ENCODE data around the gene MCU.
"Not testable (repeated sequence)": the region's sequence is repeated elsewhere in the genome, so short reads cannot be mapped to it uniquely, and the experiment has no call there.

Gene MCU

DNA sequence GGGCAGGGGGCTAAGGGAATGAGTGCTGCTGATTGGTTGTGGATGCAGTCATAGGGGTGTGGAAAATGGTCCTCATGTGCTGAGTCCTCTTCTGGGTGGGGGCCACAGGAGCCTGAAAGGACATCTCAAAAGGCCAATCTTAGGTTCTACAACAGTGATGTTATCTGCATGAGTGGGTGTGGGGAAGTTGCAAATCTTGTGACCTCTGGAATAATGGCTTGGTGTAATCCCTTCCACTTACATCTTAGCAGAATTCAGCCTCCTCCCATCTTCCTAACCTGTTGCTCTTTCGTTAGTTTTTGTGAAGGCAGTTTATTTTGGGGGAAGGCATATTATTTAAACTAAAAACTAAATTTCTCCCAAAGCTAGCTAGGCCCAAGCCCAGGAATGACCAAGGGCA lies 159.6 kb downstream of the MCU start:
- DNase-seq = no peak

DNA sequence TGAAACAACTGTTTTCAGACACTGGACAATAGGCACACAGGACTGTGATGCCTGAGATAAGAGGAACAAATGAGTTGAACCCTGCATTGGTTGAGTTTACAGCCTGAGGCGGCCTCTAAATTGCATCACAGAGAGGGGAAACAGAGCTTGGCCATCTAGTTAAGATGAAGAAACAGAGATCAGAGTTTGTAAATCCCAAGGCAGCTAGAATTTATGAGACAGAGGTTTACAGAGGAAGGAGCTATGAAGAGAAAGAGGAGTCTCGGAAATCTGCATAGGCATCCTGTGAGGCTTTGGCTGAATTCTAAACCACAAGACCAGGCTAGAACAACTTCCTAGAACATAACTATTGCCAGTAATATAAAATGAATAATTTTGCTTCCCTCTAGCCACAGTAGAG lies 160.6 kb downstream of the MCU start:
- no peak for DNase-seq

- DNase-seq = no peak
Observed at GRCh38 chr10:72855129-72855528, 163.2 kb downstream of the MCU start.

DNA sequence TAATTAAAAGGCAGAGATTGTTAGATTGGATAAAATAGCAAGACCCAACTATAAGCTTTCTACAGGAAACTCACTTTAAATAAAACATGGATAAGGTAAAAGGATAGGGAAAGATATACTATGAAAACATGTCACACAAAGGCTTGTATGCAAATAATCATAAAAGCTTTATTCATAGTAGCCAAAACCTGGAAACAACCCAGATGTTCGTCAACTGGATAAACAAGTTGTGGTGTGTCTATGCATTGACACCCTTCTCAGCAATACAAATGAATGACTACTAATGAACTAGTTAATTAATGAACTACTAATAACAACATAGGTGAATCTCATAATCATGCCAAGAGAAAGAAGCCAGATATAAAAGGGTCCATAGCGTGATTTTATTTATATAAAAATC lies 163.8 kb downstream of the MCU start:
- no peak for DNase-seq

DNA sequence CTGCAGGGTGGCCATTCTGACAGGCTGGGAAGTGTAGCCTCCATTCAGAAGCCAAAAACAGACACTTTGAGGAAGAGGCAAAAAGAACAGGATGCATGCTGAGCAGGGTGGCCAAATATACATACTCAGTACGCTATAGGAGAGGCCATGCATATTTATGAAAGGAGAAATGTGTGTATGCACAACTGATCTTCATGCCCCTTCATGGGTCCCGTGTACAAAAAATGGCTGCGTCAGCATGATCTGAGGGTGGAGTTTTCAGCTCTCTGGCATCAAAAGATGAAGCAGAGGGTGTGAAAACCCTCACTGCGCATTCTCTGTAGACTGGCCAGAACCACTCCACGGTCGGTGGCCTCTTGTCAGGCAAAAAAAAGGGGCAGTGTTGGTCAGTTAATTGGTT lies 166.1 kb downstream of the MCU start:
- DNase-seq = no peak

DNA sequence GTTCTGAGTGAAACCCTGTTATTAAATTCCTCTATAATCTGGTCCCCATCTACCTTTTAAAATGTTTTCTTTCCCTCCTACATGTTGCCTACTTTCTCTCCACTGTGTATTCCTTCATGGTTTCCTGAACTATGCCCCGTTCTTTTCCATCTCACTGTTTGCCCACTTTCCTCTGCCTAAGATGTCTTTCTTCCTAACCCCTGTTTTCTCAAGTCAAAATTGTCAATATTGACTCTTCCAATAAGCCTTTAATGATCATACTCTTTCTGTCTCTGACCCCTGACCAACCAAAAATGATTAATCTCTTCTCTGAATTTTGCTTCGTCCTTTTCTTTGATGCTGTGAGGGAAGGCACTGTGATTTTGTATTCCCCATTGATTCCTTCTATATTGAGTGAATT lies 171.0 kb downstream of the MCU start:
- DNase-seq = no peak

DNA sequence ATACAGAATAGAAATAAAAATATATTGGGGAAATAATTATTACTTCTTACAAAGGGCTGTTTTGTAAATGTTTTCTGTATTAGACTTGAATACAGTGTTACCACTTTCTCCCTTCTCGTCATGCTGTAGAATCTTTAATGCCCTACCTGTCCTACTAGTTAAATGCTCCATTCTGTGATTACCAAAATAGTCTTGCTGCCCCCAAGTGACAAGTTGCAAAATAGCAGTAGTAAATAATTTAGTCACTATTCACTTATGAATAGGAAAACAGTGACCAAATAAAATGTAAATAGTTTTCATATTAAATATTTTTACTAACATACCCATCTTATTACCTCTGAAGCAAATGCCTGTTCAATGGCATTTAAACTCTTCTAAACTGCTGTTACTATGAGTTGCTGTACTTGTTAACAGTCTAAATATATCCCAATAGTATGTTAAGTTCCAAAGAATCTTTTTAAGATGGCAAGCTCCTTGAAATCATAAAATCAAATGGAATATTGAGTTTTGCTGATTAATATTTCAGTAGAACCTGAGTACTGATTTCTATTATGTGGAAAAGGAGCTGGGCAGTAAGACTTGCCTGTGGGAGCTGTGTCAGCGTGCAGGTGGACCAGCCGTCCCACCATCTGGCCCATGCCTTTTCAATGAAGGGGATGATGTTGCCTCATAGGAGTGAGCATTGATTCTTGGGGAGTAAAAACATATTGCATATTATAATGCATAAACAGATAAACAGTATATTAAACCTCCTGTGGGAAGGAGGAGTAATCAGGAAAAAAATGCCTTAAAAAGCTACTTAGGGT lies 183.5 kb downstream of the MCU start:
- DNase-seq = no peak

GRCh38 chr10:72879245-72879644 lies 187.3 kb downstream of the MCU start:
- DNase-seq = no peak

- DNase-seq = no peak
Observed at GRCh38 chr10:72881291-72881690, 189.3 kb downstream of the MCU start.

- no peak for DNase-seq
Observed at GRCh38 chr10:72883861-72884260, 191.9 kb downstream of the MCU start.

GRCh38 chr10:72885953-72886352 lies 194.0 kb downstream of the MCU start:
- no peak for DNase-seq

GRCh38 chr10:72886621-72887020 lies 194.7 kb downstream of the MCU start:
- no peak for DNase-seq

DNA sequence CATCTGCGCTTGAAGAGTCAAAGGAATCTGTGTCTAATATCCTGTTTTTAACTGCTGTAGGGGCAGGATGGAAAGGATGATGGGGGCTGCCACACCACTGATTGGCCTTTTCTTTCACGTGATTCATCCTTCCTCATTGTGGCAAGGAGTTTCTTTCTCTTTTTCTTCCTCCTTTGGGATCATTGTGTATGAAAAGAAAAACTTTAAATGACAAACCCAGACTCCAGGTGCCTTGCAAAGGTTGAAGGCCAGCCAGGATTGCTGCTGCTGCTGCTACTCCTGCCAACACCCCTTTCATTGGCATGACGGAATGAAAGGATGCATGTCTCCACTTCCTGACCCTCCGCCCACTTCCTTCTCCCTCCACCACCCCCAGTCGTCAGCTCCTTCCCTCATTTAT lies 195.1 kb downstream of the MCU start:
- no peak for DNase-seq

DNA sequence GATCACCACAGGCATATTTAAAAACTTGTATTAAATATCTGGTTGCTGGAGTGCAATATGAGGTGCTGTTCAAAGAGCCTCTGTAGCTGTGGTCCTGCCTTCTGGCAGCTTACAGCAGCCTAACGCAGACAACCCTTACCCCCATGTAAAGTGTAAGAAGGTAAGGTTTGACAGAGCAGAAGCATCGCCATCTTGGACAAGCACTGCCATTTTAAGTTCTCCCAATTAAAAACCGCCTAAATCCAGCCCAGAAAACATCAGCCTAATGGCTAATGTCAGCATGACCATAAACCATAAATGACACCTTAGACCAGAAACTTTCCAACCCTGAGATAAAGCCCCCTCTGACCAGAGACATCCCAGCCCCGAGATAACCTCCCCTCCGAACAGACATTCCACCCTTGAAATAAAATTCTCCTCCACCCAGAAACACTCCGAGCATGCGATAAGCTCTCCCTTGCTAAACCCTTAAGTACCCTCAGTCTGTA lies 196.3 kb downstream of the MCU start:
- no peak for DNase-seq

- peak; percentile 68 for DNase-seq
Observed at GRCh38 chr10:72889391-72889831, 197.5 kb downstream of the MCU start.

DNA sequence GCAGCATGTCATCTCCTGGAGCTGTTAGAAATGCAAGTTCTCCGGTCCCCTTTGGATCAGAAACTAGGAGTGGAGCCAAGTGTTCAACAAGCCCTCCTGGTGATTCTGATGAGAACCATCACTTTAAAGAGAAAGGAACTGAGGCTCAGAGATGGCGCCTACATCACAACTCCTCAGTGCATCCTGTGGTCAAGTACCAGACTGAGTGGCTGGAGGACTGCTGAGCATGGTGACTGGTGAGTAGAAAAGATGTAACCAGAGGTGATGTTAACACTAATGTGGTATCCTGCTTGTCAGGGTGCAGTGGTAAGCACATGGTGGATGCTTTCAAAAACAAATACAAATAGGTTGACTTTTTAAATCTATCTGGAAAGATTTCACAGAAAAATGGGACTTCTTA lies 198.1 kb downstream of the MCU start:
- no peak for DNase-seq

GRCh38 chr10:72893136-72893798 lies 201.3 kb downstream of the MCU start, which contains the start of gene OIT3:
Gene OIT3, plus strand, starts transcription at chr10:72893739. Its CDS starts 60 bp downstream, at chr10:72893799.
- no peak for DNase-seq

- no peak for DNase-seq
Observed at GRCh38 chr10:72895236-72895850, 203.4 kb downstream of the MCU start.

GRCh38 chr10:72898616-72899015 lies 206.7 kb downstream of the MCU start:
- DNase-seq = no peak

DNA sequence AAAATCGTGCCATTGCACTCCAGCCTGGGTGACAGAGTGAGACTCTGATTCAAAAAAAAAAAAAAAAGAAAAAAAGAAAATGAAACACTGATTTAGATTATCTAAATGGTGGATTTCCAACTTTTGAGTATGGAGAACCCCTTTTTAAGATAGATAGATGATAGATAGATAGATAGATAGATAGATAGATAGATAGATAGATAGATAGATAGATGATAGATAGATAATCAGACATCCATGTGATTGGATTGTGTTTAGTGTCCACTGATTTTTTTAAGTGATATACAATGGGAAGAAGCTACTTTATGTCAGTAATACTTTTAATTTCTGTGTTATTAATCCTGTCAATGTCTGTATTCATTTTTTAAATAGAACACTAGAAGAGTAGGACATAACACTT lies 207.6 kb downstream of the MCU start:
- no peak for DNase-seq

GRCh38 chr10:72903941-72904446 lies 212.1 kb downstream of the MCU start:
- not testable (repeated sequence) for DNase-seq

DNA sequence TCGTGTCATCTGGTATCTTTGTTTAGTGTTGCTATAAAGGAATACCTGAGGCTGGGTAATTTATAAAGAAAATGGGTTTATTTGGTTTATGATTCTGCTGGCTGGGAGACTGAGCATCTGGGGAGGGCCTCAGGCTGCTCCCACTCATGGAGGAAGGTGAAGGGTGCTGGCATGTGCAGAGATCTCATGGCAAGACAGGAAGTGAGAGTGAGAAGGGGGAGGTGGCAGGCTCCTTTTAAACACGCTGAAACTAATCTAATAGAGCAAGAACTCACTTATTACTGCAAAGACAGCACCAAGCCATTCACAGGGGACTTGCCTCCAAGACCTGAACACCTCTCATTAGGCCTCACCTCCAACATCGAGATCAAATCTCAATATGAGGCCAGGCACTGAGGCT lies 212.9 kb downstream of the MCU start:
- DNase-seq = no peak

GRCh38 chr10:72906446-72906845 lies 214.5 kb downstream of the MCU start:
- no peak for DNase-seq

DNA sequence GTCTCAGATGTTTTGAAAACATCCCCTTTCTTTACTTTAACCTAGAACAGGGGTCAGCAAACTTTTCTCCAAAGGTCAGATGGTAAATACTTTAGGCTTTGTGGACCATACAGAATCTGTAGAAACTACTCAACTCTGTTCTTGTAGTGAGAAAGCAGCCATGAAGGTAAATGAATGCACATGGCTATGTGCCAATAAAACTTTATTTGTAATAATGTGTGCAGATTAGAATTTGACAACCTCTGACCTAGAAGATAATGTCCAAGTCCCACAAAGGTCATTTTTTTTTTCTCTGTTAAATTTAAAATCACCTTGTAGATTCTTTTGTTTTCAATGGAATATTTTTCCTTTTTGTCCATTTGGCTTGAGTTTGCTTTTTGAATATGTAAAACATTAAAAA lies 218.8 kb downstream of the MCU start:
- no peak for DNase-seq

All from DMS79 (cell line).